ENCODE data around the gene PTPA. TPM values are rescaled to one million over a fixed set of nuclear protein-coding genes. Genes with fewer than 3 reads are reported as not detected.

The PTPA gene
- polyA plus RNA-seq, 1 donor from 2014 or later = 62.8 TPM

GRCh38 chr9:129163753-129164152 lies 52.5 kb downstream of the PTPA start:
- Histone ChIP-seq H3K4me3 (ENCODE audit: low read length) (no peak overlapping the region), H3K27ac (ENCODE audit: low read length) (no peak overlapping the region), H3K79me2 (replicated peaks; ENCODE audit: insufficient read depth, low read length) (no peaks in the 10 kb centered on the region), H3K9me2 (ENCODE audit: insufficient read depth, low read length) (no peaks in the 10 kb centered on the region), H3K4me2 (ENCODE audit: low read length) (no peak overlapping the region), H4K20me1 (ENCODE audit: insufficient read depth) (no peaks in the 10 kb centered on the region), H3K9ac (ENCODE audit: low read length) (no peak overlapping the region), H2AFZ (ENCODE audit: low read depth, low read length) (no peak overlapping the region), H3K9me3 (ENCODE audit: low read length) (no peaks in the 10 kb centered on the region), H3F3A (ENCODE audit: insufficient read depth, low read length, poor library complexity, severe bottlenecking) (no peaks in the 10 kb centered on the region), H3K36me3 (ENCODE audit: insufficient read depth, low read length) (no peaks in the 10 kb centered on the region), H3K27me3 (ENCODE audit: insufficient read depth, low read depth, low read length) (no peaks in the 10 kb centered on the region)
- TF ChIP-seq CTCF (IDR thresholded peaks at IDR 0.05; ENCODE audit: poor library complexity, severe bottlenecking) (no peak), REST (IDR thresholded peaks at IDR 0.05; ENCODE audit: borderline replicate concordance) (no peak), SMC3 (conservative IDR thresholded peaks at IDR 0.05; ENCODE audit: poor library complexity) (no peak), EP300 (conservative IDR thresholded peaks at IDR 0.05; ENCODE audit: poor library complexity, severe bottlenecking) (no peak), MXI1 (conservative IDR thresholded peaks at IDR 0.05; ENCODE audit: poor library complexity, severe bottlenecking) (no peak), EZH2 (IDR thresholded peaks at IDR 0.05; ENCODE audit: borderline replicate concordance, insufficient read depth, low read length, poor library complexity, severe bottlenecking) (no peak), RAD21 (conservative IDR thresholded peaks at IDR 0.05) (no peak), TAF1 (IDR thresholded peaks at IDR 0.05; ENCODE audit: low read depth) (no peak), POLR2AphosphoS5 (IDR thresholded peaks at IDR 0.05) (no peak)

- H3K9me2 ChIP-seq (ENCODE audit: insufficient read depth, low read length) = no peaks in the 10 kb centered on the region
- H3K9ac ChIP-seq (ENCODE audit: low read length) = no peak overlapping the region
- no peak for TF ChIP-seq REST (IDR thresholded peaks at IDR 0.05; ENCODE audit: borderline replicate concordance)
- no peaks in the 10 kb centered on the region for H3K36me3 ChIP-seq (ENCODE audit: insufficient read depth, low read length)
- H3K4me3 ChIP-seq (ENCODE audit: low read length) = no peak overlapping the region
- H3K79me2 ChIP-seq (replicated peaks; ENCODE audit: insufficient read depth, low read length) = no peaks in the 10 kb centered on the region
- H4K20me1 ChIP-seq (ENCODE audit: insufficient read depth) = no peaks in the 10 kb centered on the region
- no peak overlapping the region for H2AFZ ChIP-seq (ENCODE audit: low read depth, low read length)
- no peaks in the 10 kb centered on the region for H3K9me3 ChIP-seq (ENCODE audit: low read length)
- H3K4me2 ChIP-seq (ENCODE audit: low read length) = no peak overlapping the region
- no peaks in the 10 kb centered on the region for H3K27me3 ChIP-seq (ENCODE audit: insufficient read depth, low read depth, low read length)
- H3K27ac ChIP-seq (ENCODE audit: low read length) = no peak overlapping the region
- H3F3A ChIP-seq (ENCODE audit: insufficient read depth, low read length, poor library complexity, severe bottlenecking) = no peaks in the 10 kb centered on the region
These were observed 53.2 kb downstream of the PTPA start for GRCh38 chr9:129164246-129164930.
